Subcutaneous adipose tissue (tissue), 4 donors: ENCODE results near the gene NR3C2. TPM values are rescaled to one million over a fixed set of nuclear protein-coding genes. Genes with fewer than 3 reads are reported as not detected.

Source experiments
- CTCF ChIP-seq: fragments of 450-650 bp; IDR thresholded peaks from one replicate; pipeline ENCODE4 v1.5.1; 2016; ENCODE audit warnings: low read depth, mild to moderate bottlenecking, control low read depth, antibody characterized with exemption, moderate library complexity
- total RNA-seq, 4 donors: library from RNA; depleted of rRNA; stranded (reverse); fragments of >200 nt; gene quantifications; one replicate each; pipeline ENCODE4 v1.1.0, GENCODE V29; 2016

NR3C2 gene
- total RNA-seq, 4 donors from 2014 or later, result 7.5 to 17.0 (median 8.9) TPM

- TF ChIP-seq CTCF, result no peak
These were observed 362.3 kb downstream of the NR3C2 start for GRCh38 chr4:148079961-148080360.

GRCh38 chr4:148078061-148078460 lies 364.2 kb downstream of the NR3C2 start:
- no peak for TF ChIP-seq CTCF

- no peak for TF ChIP-seq CTCF
These were observed 364.6 kb downstream of the NR3C2 start for GRCh38 chr4:148077581-148077980.

- no peak for TF ChIP-seq CTCF
These were observed 365.2 kb downstream of the NR3C2 start for GRCh38 chr4:148076964-148077363.

- no peak for TF ChIP-seq CTCF
These were observed 366.8 kb downstream of the NR3C2 start for GRCh38 chr4:148075438-148075837.

- no peak for TF ChIP-seq CTCF
These were observed 367.8 kb downstream of the NR3C2 start for GRCh38 chr4:148074462-148074861.

- TF ChIP-seq CTCF, result no peak
These were observed 368.9 kb downstream of the NR3C2 start for GRCh38 chr4:148073349-148073748.
